Mammary epithelial cell (primary cell): Measurements from ENCODE around the gene NCBP1.

Experiments
- CTCF ChIP-seq, 2 donors: IDR thresholded peaks in 1 of 2; conservative IDR thresholded peaks in 1 of 2; 2 replicates each; pipeline ENCODE4 v1.5.1; 2011 to 2012; ENCODE audit warnings: inconsistent platforms in 2 of 2, low read length in 2 of 2, mild to moderate bottlenecking in 2 of 2, control low read depth in 1 of 2, low read depth in 1 of 2; ENCODE audit not compliant: insufficient read depth in 1 of 2; ENCODE audit errors: extremely low read depth in 1 of 2
- EZH2 ChIP-seq: IDR thresholded peaks from 2 replicates; pipeline ENCODE4 v1.6.1; 2012; ENCODE audit warnings: low read length, inconsistent platforms, borderline replicate concordance

DNA sequence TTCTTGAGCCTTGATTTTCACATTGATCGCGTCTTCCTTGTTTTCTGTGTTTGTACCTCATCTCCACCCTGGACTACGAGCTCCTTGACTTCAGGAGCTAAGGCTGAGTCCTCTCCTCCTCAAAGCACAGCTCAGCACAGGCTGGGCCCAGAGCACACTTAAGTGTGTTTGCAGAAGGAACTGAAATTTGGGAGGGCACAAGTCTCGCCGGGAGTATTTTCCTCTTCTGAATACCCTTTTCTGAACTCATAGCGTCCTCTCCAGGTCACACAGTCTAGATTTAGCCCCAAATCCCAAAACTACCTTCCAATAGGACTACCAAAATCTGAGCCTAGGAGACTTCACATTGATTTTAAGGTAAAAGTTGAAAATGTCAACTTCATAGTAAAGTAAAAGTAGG, 42.1 kb upstream of the NCBP1 start:
- TF ChIP-seq CTCF (conservative IDR thresholded peaks at IDR 0.05 in 1 of 2, IDR thresholded peaks at IDR 0.05 in 1 of 2; ENCODE audit: extremely low read depth in 1 of 2, insufficient read depth in 1 of 2, low read depth in 1 of 2, low read length in 2 of 2) = no peak
- TF ChIP-seq EZH2 = no peak
